Smooth muscle cell (in vitro differentiated cells): Measurements from ENCODE around the gene CAP2. TPM values are rescaled to one million over a fixed set of nuclear protein-coding genes. Genes with fewer than 3 reads are reported as not detected.
"Not testable (repeated sequence)": the region's sequence is repeated elsewhere in the genome, so short reads cannot be mapped to it uniquely, and the experiment has no call there.

ENCODE experiments used
- DNase-seq: peaks from one replicate; lab custom pipeline; 2025; ENCODE audit not compliant: unreplicated experiment; lab: John Stamatoyannopoulos, UW
- H2AFZ ChIP-seq: fragments of 200-600 bp; sonication (generic); 2 replicates; pipeline ENCODE4 v1.6.0; 2016; ENCODE audit warnings: antibody characterized with exemption, low read depth, mild to moderate bottlenecking
- H3F3A ChIP-seq: fragments of 200-600 bp; sonication (generic); 2 replicates; pipeline ENCODE4 v1.6.0; 2017; ENCODE audit warnings: antibody characterized with exemption, low read depth
- H3K27ac ChIP-seq: fragments of 200-600 bp; sonication (generic); 2 replicates; pipeline ENCODE4 v1.5.1; 2016; ENCODE audit warnings: low read depth, mild to moderate bottlenecking
- H3K27me3 ChIP-seq: fragments of 200-600 bp; sonication (generic); 2 replicates; pipeline ENCODE4 v1.6.1; 2016; ENCODE audit warnings: low read depth, mild to moderate bottlenecking
- H3K36me3 ChIP-seq: fragments of 200-600 bp; sonication (generic); 2 replicates; pipeline ENCODE4 v1.5.1; 2016; ENCODE audit warnings: low read depth
- H3K4me1 ChIP-seq: fragments of 200-600 bp; sonication (generic); 2 replicates; pipeline ENCODE4 v1.5.1; 2016; ENCODE audit warnings: low read depth
- H3K4me2 ChIP-seq: fragments of 200-600 bp; sonication (generic); 2 replicates; pipeline ENCODE4 v1.6.0; 2016; ENCODE audit warnings: mild to moderate bottlenecking
- H3K4me3 ChIP-seq: fragments of 200-600 bp; sonication (generic); 2 replicates; pipeline ENCODE4 v1.5.1; 2016; ENCODE audit warnings: mild to moderate bottlenecking
- H3K79me2 ChIP-seq: fragments of 200-600 bp; sonication (generic); 2 replicates; pipeline ENCODE4 v1.6.0; 2016; ENCODE audit warnings: low read depth, mild to moderate bottlenecking
- H3K9ac ChIP-seq: fragments of 200-600 bp; sonication (generic); 2 replicates; pipeline ENCODE4 v1.6.0; 2016; ENCODE audit warnings: low read depth
- H3K9me3 ChIP-seq: fragments of 200-600 bp; sonication (generic); replicated peaks from 2 replicates; pipeline ENCODE4 v1.5.1; 2016; ENCODE audit warnings: low read depth
- H4K20me1 ChIP-seq: fragments of 200-600 bp; sonication (generic); 2 replicates; pipeline ENCODE4 v1.6.0; 2016; ENCODE audit warnings: low read depth
- CTCF ChIP-seq: fragments of 200-600 bp; sonication (generic); IDR thresholded peaks from 2 replicates; pipeline ENCODE4 v1.5.1; 2017; ENCODE audit warnings: borderline replicate concordance, mild to moderate bottlenecking, antibody characterized with exemption; ENCODE audit not compliant: insufficient read depth, poor library complexity, severe bottlenecking
- WGBS: methylation state at CpG from one replicate; pipeline ENCODE4 v1.1.7; 2016; ENCODE audit warnings: low lambda C conversion rate; 5-methylcytosine and 5-hydroxymethylcytosine counted together
- polyA plus RNA-seq: library from polyadenylated mRNA; unstranded; fragments of >200 nt; fragmentation: Nextera tagmentation; extraction: Ambion mirVana; gene quantifications from 2 replicates; pipeline ENCODE4 v1.2.1, GENCODE V29; 2016
- total RNA-seq: library from RNA; depleted of rRNA; stranded (reverse); fragments of >200 nt; gene quantifications from 2 replicates; pipeline ENCODE4 v1.2.3, GENCODE V29; 2014

Gene CAP2
- total and polyA plus RNA-seq, 2 experiments from 2014 or later, result 19.0 to 27.7 TPM

- Histone ChIP-seq H2AFZ (no peak overlapping the region), H3F3A (peaks cover 6% of the 10 kb centered on the region), H3K4me2 (no peak overlapping the region), H3K9ac (no peak overlapping the region), H3K27me3 (no peaks in the 10 kb centered on the region), H3K4me3 (no peak overlapping the region), H4K20me1 (no peaks in the 10 kb centered on the region), H3K9me3 (no peaks in the 10 kb centered on the region), H3K27ac (no peak overlapping the region), H3K79me2 (no peaks in the 10 kb centered on the region), H3K36me3 (no peaks in the 10 kb centered on the region), H3K4me1 (peaks cover 25% of the 10 kb centered on the region)
- 94% methylated on average over 7 of the region's 7 CpGs for WGBS
- DNase-seq, result no peak
- TF ChIP-seq CTCF, result no peak
Measured at GRCh38 chr6:17421406-17421805, 28.0 kb downstream of the CAP2 start.

- H3K4me2 ChIP-seq, result no peak overlapping the region
- H3F3A ChIP-seq, result peaks cover 6% of the 10 kb centered on the region
- no peak overlapping the region for H3K27ac ChIP-seq
- no peak overlapping the region for H3K9ac ChIP-seq
- H3K4me3 ChIP-seq, result no peak overlapping the region
- WGBS, result 86% methylated on average over 4 of the region's 4 CpGs
- H2AFZ ChIP-seq, result no peak overlapping the region
- no peaks in the 10 kb centered on the region for H3K79me2 ChIP-seq
- H3K36me3 ChIP-seq, result no peaks in the 10 kb centered on the region
- TF ChIP-seq CTCF, result no peak
- no peaks in the 10 kb centered on the region for H3K27me3 ChIP-seq
- H3K4me1 ChIP-seq, result peaks cover 14% of the 10 kb centered on the region
- H3K9me3 ChIP-seq, result no peaks in the 10 kb centered on the region
- H4K20me1 ChIP-seq, result no peaks in the 10 kb centered on the region
- no peak for DNase-seq
Measured at GRCh38 chr6:17423026-17423425, 29.6 kb downstream of the CAP2 start.

GRCh38 chr6:17427062-17427461 lies 33.7 kb downstream of the CAP2 start:
- Histone ChIP-seq H3K4me2 (no peak overlapping the region), H3K9me3 (no peaks in the 10 kb centered on the region), H3K27ac (no peak overlapping the region), H3K4me1 (no peaks in the 10 kb centered on the region), H3K4me3 (no peak overlapping the region), H3K36me3 (no peaks in the 10 kb centered on the region), H4K20me1 (no peaks in the 10 kb centered on the region), H2AFZ (no peak overlapping the region), H3K27me3 (no peaks in the 10 kb centered on the region), H3F3A (no peaks in the 10 kb centered on the region), H3K79me2 (no peaks in the 10 kb centered on the region), H3K9ac (no peak overlapping the region)
- DNase-seq, result no peak
- 94% methylated on average over 6 of the region's 6 CpGs for WGBS
- TF ChIP-seq CTCF, result no peak

- TF ChIP-seq CTCF, result no peak
- no peak overlapping the region for H2AFZ ChIP-seq
- H3F3A ChIP-seq, result no peaks in the 10 kb centered on the region
- H3K9me3 ChIP-seq, result no peaks in the 10 kb centered on the region
- no peaks in the 10 kb centered on the region for H3K4me1 ChIP-seq
- H3K79me2 ChIP-seq, result no peaks in the 10 kb centered on the region
- 95% methylated on average over 2 of the region's 2 CpGs for WGBS
- no peak overlapping the region for H3K27ac ChIP-seq
- no peak overlapping the region for H3K4me2 ChIP-seq
- no peak overlapping the region for H3K4me3 ChIP-seq
- no peaks in the 10 kb centered on the region for H3K27me3 ChIP-seq
- DNase-seq, result no peak
- H3K36me3 ChIP-seq, result no peaks in the 10 kb centered on the region
- H3K9ac ChIP-seq, result no peak overlapping the region
- no peaks in the 10 kb centered on the region for H4K20me1 ChIP-seq
Measured at GRCh38 chr6:17427617-17428016, 34.2 kb downstream of the CAP2 start.

- not testable (repeated sequence) for H3K4me3 ChIP-seq, DNase-seq, H3K9me3 ChIP-seq, H4K20me1 ChIP-seq, H3F3A ChIP-seq, H3K79me2 ChIP-seq, H3K36me3 ChIP-seq, H3K4me1 ChIP-seq, H2AFZ ChIP-seq, H3K4me2 ChIP-seq, H3K27me3 ChIP-seq
- WGBS, result 73% methylated on average over 3 of the region's 5 CpGs
- peak overlapping the region; percentile 49 for H3K27ac ChIP-seq
- peak overlapping the region; percentile 24 for H3K9ac ChIP-seq
Measured at GRCh38 chr6:17428595-17429120, 35.3 kb downstream of the CAP2 start.
